ENCODE data around the gene SNAP23.

SNAP23 gene

DNA sequence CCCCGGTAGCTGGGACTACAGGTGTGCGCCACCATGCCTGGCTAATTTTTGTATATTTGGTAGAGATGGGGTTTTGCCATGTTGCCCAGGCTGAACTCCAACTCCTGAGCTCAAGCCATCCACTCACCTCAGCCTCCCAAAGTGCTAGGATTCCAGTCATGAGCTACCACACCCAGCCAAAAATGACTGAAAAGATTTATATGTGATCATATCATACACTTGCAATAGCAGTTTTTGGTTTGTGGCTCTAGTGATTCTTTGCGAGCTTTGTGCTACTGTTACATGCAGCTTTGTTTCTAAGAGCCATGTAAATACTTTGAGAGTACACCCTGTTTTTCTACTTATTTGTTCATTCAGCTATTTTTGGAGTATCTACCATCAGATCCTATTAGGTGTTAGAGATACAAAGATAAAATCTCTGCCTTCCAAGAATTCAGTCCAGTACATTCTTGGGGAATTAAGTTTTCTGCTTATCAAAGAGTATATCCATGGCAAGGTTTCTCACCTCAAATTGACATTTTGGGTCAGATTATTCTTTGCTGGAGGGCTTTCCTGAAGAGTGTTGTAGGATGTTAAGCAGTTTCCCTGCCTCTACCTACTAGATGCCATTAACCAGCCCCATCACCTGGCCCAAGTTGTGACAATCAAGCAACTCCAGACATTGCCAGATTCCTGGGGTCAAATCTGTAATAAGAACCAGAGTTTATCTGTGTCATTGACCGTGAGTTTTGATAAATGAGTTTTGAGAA, 15.0 kb downstream of the SNAP23 start:
- H3K27me3 ChIP-seq (ENCODE audit: insufficient read depth, insufficient read length): no peaks in the 10 kb centered on the region
- H3K36me3 ChIP-seq (ENCODE audit: insufficient read depth, insufficient read length, low read length): peaks cover 9% of the 10 kb centered on the region
- no peak overlapping the region for H3K9ac ChIP-seq (ENCODE audit: insufficient read length, low read depth)
- H3K4me1 ChIP-seq (ENCODE audit: insufficient read depth, insufficient read length): peaks cover 2% of the 10 kb centered on the region
- H3K9me3 ChIP-seq (ENCODE audit: insufficient read depth, low read length): no peaks in the 10 kb centered on the region
- no peak for TF ChIP-seq SUZ12 (IDR thresholded peaks at IDR 0.05; ENCODE audit: extremely low read depth, insufficient read depth, insufficient read length)
- TF ChIP-seq YY1 (IDR thresholded peaks at IDR 0.05; ENCODE audit: insufficient read depth, insufficient read length): no peak
- TF ChIP-seq ZNF274 (IDR thresholded peaks at IDR 0.05; ENCODE audit: low read depth, low read length): no peak
- DNase-seq (ENCODE audit: low read depth, low spot score): no peak
- no peak overlapping the region for H3K4me3 ChIP-seq (ENCODE audit: insufficient read length, low read depth)

DNA sequence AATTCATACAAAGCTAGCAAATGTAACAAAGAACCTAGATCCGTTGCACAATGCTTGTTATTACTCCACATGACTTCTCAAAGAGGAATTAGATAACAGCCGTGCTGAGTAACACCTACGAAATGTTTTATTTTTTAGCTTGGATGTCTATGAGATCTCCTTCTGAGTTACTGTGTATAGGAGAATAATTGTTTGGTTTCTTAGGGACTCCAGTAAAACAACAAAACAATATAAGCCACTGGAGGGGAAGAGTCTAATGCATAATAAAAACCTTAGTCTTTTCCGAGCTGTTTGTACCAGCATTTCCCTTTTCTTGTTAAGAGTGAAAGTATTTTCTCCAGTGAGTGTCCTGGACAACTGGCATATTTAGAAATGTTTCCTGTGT, 15.6 kb downstream of the SNAP23 start:
- peaks cover 2% of the 10 kb centered on the region for H3K4me1 ChIP-seq (ENCODE audit: insufficient read depth, insufficient read length)
- DNase-seq (ENCODE audit: low read depth, low spot score): no peak
- H3K4me3 ChIP-seq (ENCODE audit: insufficient read length, low read depth): no peak overlapping the region
- no peak overlapping the region for H3K9ac ChIP-seq (ENCODE audit: insufficient read length, low read depth)
- H3K27me3 ChIP-seq (ENCODE audit: insufficient read depth, insufficient read length): no peaks in the 10 kb centered on the region
- peaks cover 14% of the 10 kb centered on the region for H3K36me3 ChIP-seq (ENCODE audit: insufficient read depth, insufficient read length, low read length)
- no peaks in the 10 kb centered on the region for H3K9me3 ChIP-seq (ENCODE audit: insufficient read depth, low read length)
- no peak for TF ChIP-seq SUZ12 (IDR thresholded peaks at IDR 0.05; ENCODE audit: extremely low read depth, insufficient read depth, insufficient read length)

DNA sequence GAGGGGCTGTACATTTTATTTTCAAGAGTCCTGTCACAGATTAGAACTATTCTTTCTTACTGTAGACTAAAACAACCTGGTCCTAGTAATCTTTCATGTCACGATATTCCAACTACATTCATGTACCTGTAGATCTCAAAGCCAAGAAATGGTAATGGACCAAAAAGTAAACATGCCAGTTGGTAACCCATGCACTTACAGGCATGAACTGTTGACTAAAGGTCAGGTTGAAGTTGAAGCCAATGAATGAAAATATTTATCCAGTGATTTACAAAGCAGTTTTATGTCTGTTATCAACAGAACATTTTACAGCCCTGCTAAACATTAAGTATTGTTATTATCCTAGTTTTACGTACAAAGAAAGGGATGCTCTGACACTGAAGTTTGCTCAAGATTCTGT, 27.9 kb downstream of the SNAP23 start:
- DNase-seq (ENCODE audit: low read depth, low spot score): no peak
- H3K4me1 ChIP-seq (ENCODE audit: insufficient read depth, insufficient read length): no peaks in the 10 kb centered on the region
- no peaks in the 10 kb centered on the region for H3K27me3 ChIP-seq (ENCODE audit: insufficient read depth, insufficient read length)
- H3K9ac ChIP-seq (ENCODE audit: insufficient read length, low read depth): no peak overlapping the region
- H3K4me3 ChIP-seq (ENCODE audit: insufficient read length, low read depth): no peak overlapping the region
- TF ChIP-seq ZNF274 (IDR thresholded peaks at IDR 0.05; ENCODE audit: low read depth, low read length) (no peak), YY1 (IDR thresholded peaks at IDR 0.05; ENCODE audit: insufficient read depth, insufficient read length) (no peak), SUZ12 (IDR thresholded peaks at IDR 0.05; ENCODE audit: extremely low read depth, insufficient read depth, insufficient read length) (no peak)
- H3K9me3 ChIP-seq (ENCODE audit: insufficient read depth, low read length): no peaks in the 10 kb centered on the region
- peaks cover 25% of the 10 kb centered on the region for H3K36me3 ChIP-seq (ENCODE audit: insufficient read depth, insufficient read length, low read length)

DNA sequence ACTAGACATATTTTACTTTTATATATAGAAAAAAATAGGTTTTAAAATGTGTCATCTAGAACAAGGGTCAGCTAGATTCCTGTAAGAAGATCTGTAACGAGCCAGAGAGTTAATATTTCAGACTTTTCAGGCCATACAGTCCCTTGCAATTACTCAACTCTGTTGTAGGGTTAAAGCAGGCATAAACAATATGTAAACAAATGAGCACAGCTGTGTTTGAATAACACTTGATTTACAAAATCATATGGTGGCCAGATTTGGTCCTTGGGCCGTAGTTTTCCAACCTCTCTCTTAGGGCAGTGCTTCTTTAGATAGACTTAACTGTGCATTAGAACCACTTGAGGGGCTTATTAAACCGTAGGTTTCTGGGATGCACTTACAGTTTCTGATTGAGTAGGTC, 33.5 kb downstream of the SNAP23 start:
- Histone ChIP-seq H3K4me3 (ENCODE audit: insufficient read length, low read depth) (no peak overlapping the region), H3K36me3 (ENCODE audit: insufficient read depth, insufficient read length, low read length) (peaks cover 41% of the 10 kb centered on the region)

DNA sequence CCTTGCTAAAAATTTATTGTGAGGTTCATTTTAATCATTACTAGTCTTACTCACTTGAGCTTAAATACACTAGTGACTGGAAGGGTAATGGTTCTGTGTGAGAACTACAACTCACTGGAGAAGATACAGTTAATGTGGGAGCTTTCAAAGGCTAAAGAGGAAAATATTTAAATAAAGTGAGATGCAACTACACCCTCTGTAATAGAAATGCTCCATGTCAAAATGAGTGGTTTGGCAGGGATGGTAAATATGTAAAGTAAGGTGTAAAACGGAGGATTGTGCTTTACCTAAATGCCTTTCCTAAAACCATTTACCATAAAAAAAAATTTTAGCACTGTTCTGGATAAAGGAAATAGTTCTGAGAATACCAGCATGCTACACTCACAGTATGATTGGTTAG, 37.8 kb downstream of the SNAP23 start:
- Histone ChIP-seq H3K4me3 (ENCODE audit: insufficient read length, low read depth) (no peak overlapping the region), H3K9ac (ENCODE audit: insufficient read length, low read depth) (no peak overlapping the region), H3K27me3 (ENCODE audit: insufficient read depth, insufficient read length) (no peaks in the 10 kb centered on the region), H3K4me1 (ENCODE audit: insufficient read depth, insufficient read length) (no peaks in the 10 kb centered on the region), H3K9me3 (ENCODE audit: insufficient read depth, low read length) (no peaks in the 10 kb centered on the region), H3K36me3 (ENCODE audit: insufficient read depth, insufficient read length, low read length) (peaks cover 52% of the 10 kb centered on the region)
- TF ChIP-seq ZNF274 (IDR thresholded peaks at IDR 0.05; ENCODE audit: low read depth, low read length) (no peak), SUZ12 (IDR thresholded peaks at IDR 0.05; ENCODE audit: extremely low read depth, insufficient read depth, insufficient read length) (no peak), YY1 (IDR thresholded peaks at IDR 0.05; ENCODE audit: insufficient read depth, insufficient read length) (no peak)
- no peak for DNase-seq (ENCODE audit: low read depth, low spot score)

More for the DNA sequence above, 33.5 kb downstream of the SNAP23 start:
- no peak for DNase-seq (ENCODE audit: low read depth, low spot score)
- no peak for TF ChIP-seq SUZ12 (IDR thresholded peaks at IDR 0.05; ENCODE audit: extremely low read depth, insufficient read depth, insufficient read length)
- no peak for TF ChIP-seq YY1 (IDR thresholded peaks at IDR 0.05; ENCODE audit: insufficient read depth, insufficient read length)
- no peak for TF ChIP-seq ZNF274 (IDR thresholded peaks at IDR 0.05; ENCODE audit: low read depth, low read length)
- Histone ChIP-seq H3K9me3 (ENCODE audit: insufficient read depth, low read length) (no peaks in the 10 kb centered on the region), H3K4me1 (ENCODE audit: insufficient read depth, insufficient read length) (no peaks in the 10 kb centered on the region), H3K9ac (ENCODE audit: insufficient read length, low read depth) (no peak overlapping the region), H3K27me3 (ENCODE audit: insufficient read depth, insufficient read length) (no peaks in the 10 kb centered on the region)

DNA sequence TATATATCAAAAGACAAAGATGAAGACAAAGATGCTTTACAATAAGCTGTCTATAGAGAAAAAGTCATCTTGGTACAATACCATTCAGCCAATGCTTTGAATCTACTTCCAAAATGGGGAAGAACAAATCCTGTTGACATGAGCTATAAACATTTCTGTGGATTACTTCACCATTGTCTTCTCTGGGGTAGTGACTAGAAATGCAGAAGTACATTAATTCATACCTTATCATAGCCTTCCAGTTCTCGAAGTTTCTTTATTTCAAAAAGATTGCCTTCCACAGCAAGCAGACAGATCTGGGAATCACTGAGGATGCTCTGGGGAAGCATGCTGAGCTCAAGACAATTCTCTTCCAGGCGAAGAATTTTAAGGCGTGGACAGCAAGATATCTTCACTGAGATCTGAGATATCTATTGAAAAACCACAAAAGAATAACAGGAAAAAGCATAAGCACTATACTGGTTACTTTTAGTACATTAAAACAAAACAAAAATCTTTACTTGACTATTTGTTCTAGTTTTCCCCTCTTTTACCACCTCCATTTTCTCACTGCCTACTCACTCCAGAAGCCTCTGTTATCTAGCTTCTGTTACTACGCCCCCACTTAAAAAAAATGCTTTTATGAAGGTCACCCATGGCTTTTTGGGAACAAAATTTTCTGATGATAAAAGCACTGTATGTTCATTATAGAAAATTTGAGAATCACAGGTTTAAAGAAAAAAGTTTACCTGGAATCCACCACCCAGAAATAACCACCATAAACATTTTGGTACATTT, 49.6 kb downstream of the SNAP23 start:
- no peak for DNase-seq (ENCODE audit: low read depth, low spot score)
- no peaks in the 10 kb centered on the region for H3K27me3 ChIP-seq (ENCODE audit: insufficient read depth, insufficient read length)
- H3K9ac ChIP-seq (ENCODE audit: insufficient read length, low read depth): no peak overlapping the region
- H3K4me3 ChIP-seq (ENCODE audit: insufficient read length, low read depth): no peak overlapping the region
- H3K36me3 ChIP-seq (ENCODE audit: insufficient read depth, insufficient read length, low read length): peaks cover 38% of the 10 kb centered on the region
- H3K9me3 ChIP-seq (ENCODE audit: insufficient read depth, low read length): no peaks in the 10 kb centered on the region
- TF ChIP-seq SUZ12 (IDR thresholded peaks at IDR 0.05; ENCODE audit: extremely low read depth, insufficient read depth, insufficient read length): no peak
- TF ChIP-seq ZNF274 (IDR thresholded peaks at IDR 0.05; ENCODE audit: low read depth, low read length): no peak
- no peak for TF ChIP-seq YY1 (IDR thresholded peaks at IDR 0.05; ENCODE audit: insufficient read depth, insufficient read length)
- H3K4me1 ChIP-seq (ENCODE audit: insufficient read depth, insufficient read length): no peaks in the 10 kb centered on the region

DNA sequence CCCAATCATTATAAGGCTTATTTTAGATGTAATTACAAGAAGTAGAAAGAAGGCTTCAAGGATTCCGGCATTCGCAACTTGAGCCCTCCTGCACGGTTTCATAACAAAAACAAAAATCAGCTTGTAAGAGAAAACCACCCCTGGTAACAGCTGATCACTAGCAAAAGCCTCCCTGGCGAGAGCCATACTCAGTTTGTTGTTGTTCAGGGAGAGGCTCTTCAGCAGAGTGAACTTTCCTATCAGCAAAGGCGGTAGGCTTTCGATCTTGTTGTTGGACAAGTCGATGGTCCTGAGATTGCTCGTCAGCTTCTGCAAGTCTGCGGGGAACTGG, 52.4 kb downstream of the SNAP23 start:
- peak; percentile 1 for DNase-seq (ENCODE audit: low read depth, low spot score)
- Histone ChIP-seq H3K9me3 (ENCODE audit: insufficient read depth, low read length) (no peaks in the 10 kb centered on the region), H3K27me3 (ENCODE audit: insufficient read depth, insufficient read length) (no peaks in the 10 kb centered on the region), H3K4me3 (ENCODE audit: insufficient read length, low read depth) (peak overlapping the region; percentile 95), H3K4me1 (ENCODE audit: insufficient read depth, insufficient read length) (no peaks in the 10 kb centered on the region), H3K9ac (ENCODE audit: insufficient read length, low read depth) (peak overlapping the region; percentile 97), H3K36me3 (ENCODE audit: insufficient read depth, insufficient read length, low read length) (peaks cover 32% of the 10 kb centered on the region)
- TF ChIP-seq ZNF274 (IDR thresholded peaks at IDR 0.05; ENCODE audit: low read depth, low read length): no peak
- no peak for TF ChIP-seq YY1 (IDR thresholded peaks at IDR 0.05; ENCODE audit: insufficient read depth, insufficient read length)
- no peak for TF ChIP-seq SUZ12 (IDR thresholded peaks at IDR 0.05; ENCODE audit: extremely low read depth, insufficient read depth, insufficient read length)

All from NT2/D1 (cell line).